NCI-H1694 treated with DMSO at 0.1 percent for 48 hours (cell line): ENCODE results near the gene ICAM4.
"Not testable (repeated sequence)": the region's sequence is repeated elsewhere in the genome, so short reads cannot be mapped to it uniquely, and the experiment has no call there.

ENCODE experiments used
- DNase-seq: peaks from one replicate; lab custom pipeline; 2025; lab: John Stamatoyannopoulos, UW

ICAM4 gene

DNA sequence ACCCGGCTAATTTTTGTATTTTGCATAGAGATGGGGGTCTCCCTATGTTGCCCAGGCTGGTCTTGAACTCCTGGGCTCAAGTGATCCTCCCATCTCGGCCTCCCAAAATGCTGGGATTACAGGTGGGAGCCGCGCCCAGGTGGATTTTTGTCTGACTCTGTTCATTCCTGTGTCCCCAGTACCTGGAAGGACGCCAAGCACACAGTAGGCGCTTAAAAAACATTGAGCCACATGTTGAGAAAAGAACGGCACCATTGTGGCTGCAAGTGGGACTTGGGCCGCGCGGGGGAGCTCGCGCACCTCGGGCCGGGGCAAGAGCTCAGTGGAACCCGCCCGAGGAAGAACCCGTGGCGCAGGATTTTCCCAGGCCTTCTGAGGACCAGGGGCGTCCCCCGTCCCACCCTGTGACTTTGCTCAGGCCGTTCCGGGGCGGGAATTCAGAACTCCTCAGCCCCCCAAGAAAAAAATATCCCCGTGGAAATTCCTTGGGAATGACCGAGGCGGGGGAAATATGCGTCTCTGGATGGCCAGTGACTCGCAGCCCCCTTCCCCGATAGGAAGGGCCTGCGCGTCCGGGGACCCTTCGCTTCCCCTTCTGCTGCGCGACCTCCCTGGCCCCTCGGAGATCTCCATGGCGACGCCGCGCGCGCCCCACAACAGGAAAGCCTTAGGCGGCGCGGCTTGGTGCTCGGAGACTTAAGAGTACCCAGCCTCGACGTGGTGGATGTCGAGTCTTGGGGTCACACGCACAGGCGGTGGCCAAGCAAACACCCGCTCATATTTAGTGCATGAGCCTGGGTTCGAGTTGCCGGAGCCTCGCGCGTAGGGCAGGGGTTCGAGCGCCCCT, 17.2 kb upstream of the ICAM4 start:
- peak; percentile 40 for DNase-seq

- DNase-seq: no peak
These were observed 16.6 kb upstream of the ICAM4 start for GRCh38 chr19:10270180-10270615.

- no peak for DNase-seq
These were observed 15.9 kb upstream of the ICAM4 start, which contains the start of gene ICAM1 for GRCh38 chr19:10270616-10271394. Gene ICAM1, plus strand, starts transcription at chr19:10271120. Its CDS starts 40 bp downstream, at chr19:10271160.

GRCh38 chr19:10271543-10272086, 15.1 kb upstream of the ICAM4 start:
- DNase-seq: no peak

DNA sequence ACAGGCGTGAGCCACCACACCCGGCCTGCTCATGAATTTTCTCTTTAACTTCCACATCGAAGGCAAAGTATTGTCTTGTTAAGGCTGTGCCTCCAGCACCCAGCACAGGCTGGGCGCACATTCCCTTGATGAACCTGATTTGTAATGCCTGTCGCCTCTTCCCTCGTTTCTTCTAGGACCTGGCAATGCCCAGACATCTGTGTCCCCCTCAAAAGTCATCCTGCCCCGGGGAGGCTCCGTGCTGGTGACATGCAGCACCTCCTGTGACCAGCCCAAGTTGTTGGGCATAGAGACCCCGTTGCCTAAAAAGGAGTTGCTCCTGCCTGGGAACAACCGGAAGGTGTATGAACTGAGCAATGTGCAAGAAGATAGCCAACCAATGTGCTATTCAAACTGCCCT, 12.2 kb upstream of the ICAM4 start:
- DNase-seq: no peak

- no peak for DNase-seq
These were observed 8.8 kb upstream of the ICAM4 start for GRCh38 chr19:10277795-10278589.

GRCh38 chr19:10278935-10279334, 7.8 kb upstream of the ICAM4 start:
- no peak for DNase-seq

DNA sequence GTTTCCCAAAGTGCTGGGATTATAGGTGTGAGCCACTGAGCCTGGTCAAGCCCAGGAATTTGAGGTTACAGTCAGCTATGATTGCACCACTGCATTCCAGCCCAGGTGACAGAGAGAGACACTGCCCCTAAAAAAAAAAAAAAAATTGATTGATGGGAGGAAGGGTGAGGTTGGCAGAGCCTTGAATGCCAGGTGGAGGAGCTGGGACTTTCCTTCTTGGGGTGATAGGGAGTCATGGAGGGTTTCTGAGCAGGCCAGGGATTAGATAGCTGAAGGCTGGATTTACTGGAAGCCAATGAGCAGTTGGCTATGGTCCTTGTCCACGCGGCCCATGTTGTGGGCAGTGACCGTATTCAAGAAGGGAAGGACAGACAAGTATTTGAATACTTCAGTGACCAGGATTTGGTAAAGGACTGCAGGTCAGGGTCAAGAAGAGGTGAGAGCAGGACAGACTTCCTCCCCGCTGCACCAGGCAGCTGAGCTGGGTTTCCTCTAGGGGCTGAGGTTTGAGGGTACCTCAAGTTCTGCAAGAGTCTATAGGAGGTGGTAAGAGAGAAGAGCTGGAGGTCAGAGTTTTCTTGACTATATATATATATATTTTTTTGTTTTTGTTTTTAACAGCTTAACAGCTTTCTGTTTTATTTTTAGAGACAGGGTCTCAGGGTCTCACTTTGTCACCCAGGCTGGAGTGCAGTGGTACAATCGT, 6.9 kb upstream of the ICAM4 start:
- DNase-seq: no peak

DNA sequence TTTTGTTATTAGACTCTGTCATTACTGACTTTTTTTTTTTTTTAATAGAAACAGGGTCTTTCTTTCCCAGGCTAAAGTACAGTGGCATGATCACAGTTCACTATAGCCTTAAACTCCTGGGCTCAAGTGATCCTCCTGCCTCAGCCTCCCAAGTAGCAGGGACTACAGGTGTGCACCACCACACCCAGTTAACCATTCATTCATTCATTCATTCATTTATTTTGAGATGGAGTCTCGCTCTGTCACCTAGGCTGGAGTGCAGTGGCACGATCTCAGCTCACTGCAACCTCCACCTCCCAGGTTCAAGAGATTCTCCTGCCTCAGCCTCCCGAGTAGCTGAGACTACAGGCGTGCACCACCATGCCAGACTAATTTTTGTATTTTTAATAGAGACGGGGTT, 4.7 kb upstream of the ICAM4 start:
- DNase-seq: not testable (repeated sequence)

DNA sequence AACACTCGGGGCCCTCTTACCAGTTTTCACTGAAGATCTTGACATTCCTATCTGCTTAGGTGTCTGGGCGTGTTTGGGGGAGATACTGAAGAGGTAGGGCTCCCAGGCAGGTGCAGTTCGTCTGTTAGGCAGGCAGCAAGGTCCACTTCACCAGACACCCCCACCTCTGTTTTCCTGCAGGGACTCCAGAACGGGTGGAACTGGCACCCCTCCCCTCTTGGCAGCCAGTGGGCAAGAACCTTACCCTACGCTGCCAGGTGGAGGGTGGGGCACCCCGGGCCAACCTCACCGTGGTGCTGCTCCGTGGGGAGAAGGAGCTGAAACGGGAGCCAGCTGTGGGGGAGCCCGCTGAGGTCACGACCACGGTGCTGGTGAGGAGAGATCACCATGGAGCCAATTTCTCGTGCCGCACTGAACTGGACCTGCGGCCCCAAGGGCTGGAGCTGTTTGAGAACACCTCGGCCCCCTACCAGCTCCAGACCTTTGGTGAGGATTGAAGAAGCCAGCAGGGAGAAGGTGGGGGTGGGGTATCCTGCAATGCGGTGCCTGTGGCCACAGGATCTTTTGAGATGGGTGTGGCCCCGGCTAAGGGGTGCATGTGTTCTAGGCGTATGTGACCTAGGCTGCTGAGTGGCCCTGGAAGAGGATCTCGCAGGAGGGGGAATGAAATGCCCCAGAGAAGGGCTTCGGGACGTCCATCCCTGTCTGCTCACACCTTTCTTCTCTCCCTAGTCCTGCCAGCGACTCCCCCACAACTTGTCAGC, 3.3 kb upstream of the ICAM4 start:
- no peak for DNase-seq

GRCh38 chr19:10284065-10284959, 2.4 kb upstream of the ICAM4 start:
- no peak for DNase-seq

DNA sequence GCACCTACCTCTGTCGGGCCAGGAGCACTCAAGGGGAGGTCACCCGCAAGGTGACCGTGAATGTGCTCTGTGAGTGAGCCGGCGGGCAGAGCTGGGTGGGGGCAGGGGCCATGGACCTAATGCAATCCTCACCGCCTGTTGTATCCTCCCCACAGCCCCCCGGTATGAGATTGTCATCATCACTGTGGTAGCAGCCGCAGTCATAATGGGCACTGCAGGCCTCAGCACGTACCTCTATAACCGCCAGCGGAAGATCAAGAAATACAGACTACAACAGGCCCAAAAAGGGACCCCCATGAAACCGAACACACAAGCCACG, 1.8 kb upstream of the ICAM4 start:
- DNase-seq: no peak

DNA sequence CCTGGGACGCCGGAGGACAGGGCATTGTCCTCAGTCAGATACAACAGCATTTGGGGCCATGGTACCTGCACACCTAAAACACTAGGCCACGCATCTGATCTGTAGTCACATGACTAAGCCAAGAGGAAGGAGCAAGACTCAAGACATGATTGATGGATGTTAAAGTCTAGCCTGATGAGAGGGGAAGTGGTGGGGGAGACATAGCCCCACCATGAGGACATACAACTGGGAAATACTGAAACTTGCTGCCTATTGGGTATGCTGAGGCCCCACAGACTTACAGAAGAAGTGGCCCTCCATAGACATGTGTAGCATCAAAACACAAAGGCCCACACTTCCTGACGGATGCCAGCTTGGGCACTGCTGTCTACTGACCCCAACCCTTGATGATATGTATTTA, 1.4 kb upstream of the ICAM4 start:
- no peak for DNase-seq

DNA sequence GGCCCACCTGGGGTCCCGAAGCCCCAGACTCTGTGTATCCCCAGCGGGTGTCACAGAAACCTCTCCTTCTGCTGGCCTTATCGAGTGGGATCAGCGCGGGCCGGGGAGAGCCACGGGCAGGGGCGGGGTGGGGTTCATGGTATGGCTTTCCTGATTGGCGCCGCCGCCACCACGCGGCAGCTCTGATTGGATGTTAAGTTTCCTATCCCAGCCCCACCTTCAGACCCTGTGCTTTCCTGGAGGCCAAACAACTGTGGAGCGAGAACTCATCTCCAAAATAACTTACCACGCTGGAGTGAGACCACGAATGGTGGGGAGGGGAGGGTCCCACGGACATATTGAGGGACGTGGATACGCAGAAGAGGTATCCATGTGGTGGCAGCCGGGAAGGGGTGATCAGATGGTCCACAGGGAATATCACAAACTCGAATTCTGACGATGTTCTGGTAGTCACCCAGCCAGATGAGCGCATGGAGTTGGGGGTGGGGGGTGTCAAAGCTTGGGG, 2.0 kb downstream of the ICAM4 start:
- DNase-seq: no peak

GRCh38 chr19:10289167-10289835, 2.5 kb downstream of the ICAM4 start:
- peak; percentile 29 for DNase-seq

DNA sequence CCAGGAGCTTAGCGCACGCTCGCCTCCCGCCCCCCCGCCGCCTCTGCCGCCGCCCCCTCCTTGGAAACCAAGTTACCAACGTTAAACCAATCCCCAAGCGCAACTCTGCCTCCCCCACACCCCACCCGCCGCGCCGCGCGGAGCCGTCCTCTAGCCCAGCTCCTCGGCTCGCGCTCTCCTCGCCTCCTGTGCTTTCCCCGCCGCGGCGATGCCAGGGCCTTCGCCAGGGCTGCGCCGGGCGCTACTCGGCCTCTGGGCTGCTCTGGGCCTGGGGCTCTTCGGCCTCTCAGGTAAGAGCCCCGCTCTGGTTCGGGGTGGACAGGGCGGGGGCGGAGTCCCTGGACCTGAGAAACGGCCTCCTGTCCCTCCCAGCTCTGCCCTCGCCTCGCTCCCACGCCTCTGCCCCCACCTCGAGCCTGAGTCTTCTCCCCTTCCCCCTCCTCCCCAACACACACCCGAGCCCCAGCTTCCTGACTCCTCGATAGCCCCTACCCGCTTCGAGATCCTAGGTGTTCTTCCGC, 3.1 kb downstream of the ICAM4 start, which contains the start of gene ICAM5:
Gene ICAM5, plus strand, starts transcription at position 117 of the 521 bp plus-strand sequence. Its CDS starts 92 bp downstream, at position 209.
- DNase-seq: no peak

DNA sequence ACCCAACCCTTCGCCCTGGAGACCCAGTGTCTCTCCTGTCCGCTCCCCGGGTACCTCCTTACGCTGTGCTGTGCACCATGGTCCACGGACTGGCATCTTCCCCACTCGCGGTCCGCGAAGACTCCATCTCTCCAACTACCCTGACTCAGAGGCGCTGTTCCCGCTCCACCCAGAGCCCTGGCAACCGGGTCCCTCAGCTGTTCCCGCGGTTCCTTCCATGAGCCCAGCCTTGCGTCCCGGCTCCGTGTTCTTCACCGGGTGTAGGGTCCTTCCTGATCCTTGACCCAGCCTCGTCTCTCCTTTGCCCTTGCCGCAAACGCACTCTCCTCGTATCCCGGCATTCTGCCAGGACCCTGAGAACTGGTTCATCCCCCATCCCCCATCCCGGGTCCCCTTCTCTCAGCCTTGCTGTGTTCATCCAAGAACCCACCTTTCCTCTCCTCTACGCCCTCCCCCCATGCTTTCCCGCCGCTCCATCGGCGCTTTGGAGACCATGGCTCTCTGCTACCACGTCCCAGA, 3.7 kb downstream of the ICAM4 start:
- no peak for DNase-seq

- DNase-seq: no peak
These were observed 4.3 kb downstream of the ICAM4 start for GRCh38 chr19:10290876-10291553.
